HAP-1 (cell line): Measurements from ENCODE around the gene UCP1.
A peak's percentile ranks its signal among the peaks of the same experiment; 100 is the strongest.
"Not testable (repeated sequence)": the region's sequence is repeated elsewhere in the genome, so short reads cannot be mapped to it uniquely, and the experiment has no call there.

Source experiments
- DNase-seq, 2 experiments: peaks; one replicate each; pipeline ENCODE4 v3.0.0-alpha.2; 2016 to 2020; ENCODE audit warnings: low spot score in 2 of 2
- H3K27me3 ChIP-seq: fragments of 250-450 bp; sonication (Bioruptor Pico); 2 replicates; pipeline ENCODE4 v1.5.1; 2020; ENCODE audit warnings: low read depth, mild to moderate bottlenecking, moderate library complexity
- H3K36me3 ChIP-seq: fragments of 250-450 bp; sonication (Bioruptor Pico); replicated peaks from 2 replicates; pipeline ENCODE4 v1.5.1; 2020; ENCODE audit warnings: mild to moderate bottlenecking
- H3K4me1 ChIP-seq: fragments of 250-450 bp; sonication (Bioruptor Pico); 2 replicates; pipeline ENCODE4 v1.5.1; 2020; ENCODE audit warnings: mild to moderate bottlenecking
- H3K4me3 ChIP-seq: fragments of 250-450 bp; sonication (Bioruptor Pico); 2 replicates; pipeline ENCODE4 v1.5.1; 2020; ENCODE audit warnings: mild to moderate bottlenecking, moderate library complexity
- H3K9me3 ChIP-seq: fragments of 250-450 bp; sonication (Bioruptor Pico); 2 replicates; pipeline ENCODE4 v1.5.1; 2020; ENCODE audit warnings: mild to moderate bottlenecking, moderate library complexity
- in situ Hi-C: fragments of 300-500 bp; cut with MboI; formaldehyde crosslinking; loops from 3 replicates; pipeline ENCODE4 v1.14.3; 2020; ENCODE audit warnings: low sequenced_read_pairs, inconsistent platforms, mixed read lengths

Gene UCP1

DNA sequence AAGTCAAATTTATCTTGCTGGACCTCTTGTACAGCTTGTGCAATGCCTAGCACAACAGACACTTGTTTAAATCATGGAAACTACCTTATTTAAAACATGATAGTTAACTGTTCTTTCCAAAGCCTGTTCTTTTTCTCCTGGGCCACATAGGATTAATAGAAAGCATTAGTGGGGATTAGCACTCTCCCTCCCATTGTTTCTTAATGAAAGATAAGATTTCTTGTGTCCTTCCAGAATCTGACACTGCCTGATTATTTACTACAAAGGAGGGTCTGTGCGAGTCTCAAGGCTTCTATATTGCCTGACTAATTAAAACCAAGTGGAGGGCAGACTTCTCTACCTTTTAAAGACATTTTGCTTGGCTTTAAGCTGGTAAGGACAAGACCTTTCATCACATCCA lies 53.3 kb downstream of the UCP1 start:
- H3K36me3 ChIP-seq: no peaks in the 10 kb centered on the region
- peaks cover 2% of the 10 kb centered on the region; the same call in 1 of the 2 replicates for H3K4me1 ChIP-seq
- DNase-seq: peak in 1 of 2 experiments; percentile 10
- no peak overlapping the region for H3K4me3 ChIP-seq
- no peaks in the 10 kb centered on the region for H3K9me3 ChIP-seq
- in situ Hi-C loops: no loop called here
- peaks cover 2% of the 10 kb centered on the region; the same call in 1 of the 2 replicates for H3K27me3 ChIP-seq

DNA sequence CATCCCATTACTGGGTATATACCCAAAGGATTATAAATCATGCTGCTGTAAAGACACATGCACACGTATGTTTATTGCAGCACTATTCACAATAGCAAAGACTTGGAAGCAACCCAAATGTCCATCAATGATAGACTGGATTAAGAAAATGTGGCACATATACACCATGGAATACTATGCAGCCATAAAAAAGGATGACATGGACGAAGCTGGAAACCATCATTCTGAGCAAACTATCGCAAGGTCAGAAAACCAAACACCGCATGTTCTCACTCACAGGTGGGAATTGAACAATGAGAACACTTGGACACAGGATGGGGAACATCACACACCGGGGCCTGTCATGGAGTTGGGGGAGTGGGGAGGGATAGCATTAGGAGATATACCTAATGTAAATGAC lies 55.0 kb downstream of the UCP1 start:
- DNase-seq, H3K27me3 ChIP-seq, H3K9me3 ChIP-seq, H3K4me3 ChIP-seq, H3K4me1 ChIP-seq, H3K36me3 ChIP-seq, in situ Hi-C loops: not testable (repeated sequence)
